ENCODE data around the gene ATP11A. TPM values are rescaled to one million over a fixed set of nuclear protein-coding genes. Genes with fewer than 3 reads are reported as not detected.

The ATP11A gene
- total and polyA plus RNA-seq, 11 donors: 20.5 to 146 (median 91.2) TPM

GRCh38 chr13:112711528-112712265, 21.9 kb downstream of the ATP11A start:
- peak in 1 of 2 donors; percentile 32 for TF ChIP-seq POLR2A (IDR thresholded peaks at IDR 0.05)
- TF ChIP-seq CTCF (IDR thresholded peaks at IDR 0.05): peak in 6 of 12 donors; percentile 10 to 46 (median 20)
- H3K27ac ChIP-seq: peak overlapping the region; percentile 33 to 93 (median 90)
- peak overlapping the region in 8 of 12 donors; percentile 6 to 45 (median 34) for H3K4me3 ChIP-seq
- DNase-seq: peak in 4 of 5 donors; percentile 83 to 92 (median 87)
- peaks cover 18 to 64% (median 41%) of the 10 kb centered on the region in 12 donors for H3K4me1 ChIP-seq
- WGBS, 4 donors: 1 to 13% (median 4%) methylated on average over 21 to 22 of the region's 22 CpGs
- intact Hi-C loops (cut with DNase I): loop anchor here in 3 of 10 donors (1.0 to 2.0 kb wide), 2 partner anchors 21 kb away; partner anchors contain the start of gene ATP11A (in 3 of the 3)
- peaks cover 0 to 11% (median 0%) of the 10 kb centered on the region in 12 donors for H3K9me3 ChIP-seq
- ATAC-seq: peak; percentile 90 to 96 (median 96)
- no peaks in the 10 kb centered on the region for H3K27me3 ChIP-seq
- peaks cover 0 to 7% (median 0%) of the 10 kb centered on the region in 9 donors for H3K36me3 ChIP-seq

GRCh38 chr13:112712451-112713207, 22.8 kb downstream of the ATP11A start:
- WGBS, 4 donors: 73 to 87% (median 81%) methylated on average over 11 to 20 of the region's 20 CpGs
- Histone ChIP-seq H3K27me3 (no peaks in the 10 kb centered on the region), H3K27ac (peak overlapping the region; percentile 33 to 93 (median 90)), H3K4me1 (peaks cover 18 to 64% (median 41%) of the 10 kb centered on the region in 12 donors), H3K36me3 (peaks cover 0 to 7% (median 0%) of the 10 kb centered on the region in 9 donors), H3K4me3 (no peak overlapping the region), H3K9me3 (peaks cover 0 to 11% (median 0%) of the 10 kb centered on the region in 12 donors)
- no peak for TF ChIP-seq POLR2A (IDR thresholded peaks at IDR 0.05)
- TF ChIP-seq CTCF (IDR thresholded peaks at IDR 0.05): no peak
- DNase-seq (peak in 2 of 5 donors; percentile 19 to 25), ATAC-seq (peak in 1 of 4 donors; percentile 1)
- intact Hi-C loops (cut with DNase I): no loop called here

GRCh38 chr13:112713517-112714253, 23.8 kb downstream of the ATP11A start:
- DNase-seq (no peak), ATAC-seq (no peak)
- Histone ChIP-seq H3K4me3 (no peak overlapping the region), H3K36me3 (peaks cover 0 to 7% (median 0%) of the 10 kb centered on the region in 9 donors), H3K4me1 (peaks cover 18 to 58% (median 40%) of the 10 kb centered on the region in 12 donors), H3K27ac (peak overlapping the region in 9 of 12 donors; percentile 24 to 93 (median 90)), H3K9me3 (peaks cover 0 to 11% (median 0%) of the 10 kb centered on the region in 12 donors), H3K27me3 (no peaks in the 10 kb centered on the region)
- TF ChIP-seq CTCF (IDR thresholded peaks at IDR 0.05) (no peak), POLR2A (IDR thresholded peaks at IDR 0.05) (no peak)
- intact Hi-C loops (cut with DNase I): no loop called here
- WGBS, 4 donors: 60 to 66% (median 61%) methylated on average over 16 of the region's 16 CpGs
